GM23338 (cell line): ENCODE measurements around the gene SOD1. TPM values are rescaled to one million over a fixed set of nuclear protein-coding genes. Genes with fewer than 3 reads are reported as not detected.

Experiments
- ATAC-seq: fragments of 200-7000 bp; cut with Tn5 transposase; 3 replicates; pipeline ENCODE4 v1.9.1; 2020
- DNase-seq: peaks from one replicate; pipeline ENCODE4 v3.0.0-alpha.2; 2015; ENCODE audit warnings: low spot score
- H2AFZ ChIP-seq: fragments of 200-600 bp; sonication (generic); 2 replicates; pipeline ENCODE4 v1.8.0; 2016; ENCODE audit warnings: antibody characterized with exemption, mild to moderate bottlenecking, moderate library complexity
- H3F3A ChIP-seq: fragments of 200-600 bp; sonication (generic); replicated peaks from 2 replicates; pipeline ENCODE4 v1.8.0; 2017; ENCODE audit warnings: antibody characterized with exemption, mixed run types, low read depth
- H3K27ac ChIP-seq: fragments of 200-600 bp; sonication (generic); 2 replicates; pipeline ENCODE4 v1.6.1; 2016; ENCODE audit warnings: low read depth
- H3K27me3 ChIP-seq: fragments of 200-600 bp; sonication (generic); 2 replicates; pipeline ENCODE4 v1.8.0; 2016; ENCODE audit warnings: mild to moderate bottlenecking, mixed run types, moderate library complexity; ENCODE audit not compliant: insufficient read depth
- H3K36me3 ChIP-seq: fragments of 200-600 bp; sonication (generic); 2 replicates; pipeline ENCODE4 v1.8.0; 2016; ENCODE audit warnings: mild to moderate bottlenecking; ENCODE audit not compliant: insufficient read depth
- H3K4me1 ChIP-seq: fragments of 200-600 bp; sonication (generic); 2 replicates; pipeline ENCODE4 v1.8.0; 2016; ENCODE audit warnings: mild to moderate bottlenecking, moderate library complexity; ENCODE audit not compliant: insufficient read depth
- H3K4me2 ChIP-seq: fragments of 200-600 bp; sonication (generic); 2 replicates; pipeline ENCODE4 v1.7.1; 2017; ENCODE audit warnings: mixed run types
- H3K4me3 ChIP-seq: fragments of 200-600 bp; sonication (generic); 2 replicates; pipeline ENCODE4 v1.6.1; 2016; ENCODE audit warnings: mixed run types
- H3K79me2 ChIP-seq: fragments of 200-600 bp; sonication (generic); replicated peaks from 2 replicates; pipeline ENCODE4 v1.8.0; 2017; ENCODE audit warnings: mild to moderate bottlenecking; ENCODE audit not compliant: insufficient read depth
- H3K9me2 ChIP-seq: fragments of 200-600 bp; sonication (generic); 2 replicates; pipeline ENCODE4 v1.8.0; 2017; ENCODE audit not compliant: insufficient read depth
- H4K20me1 ChIP-seq: fragments of 200-600 bp; sonication (generic); replicated peaks from 2 replicates; pipeline ENCODE4 v1.8.0; 2017; ENCODE audit warnings: mild to moderate bottlenecking; ENCODE audit not compliant: insufficient read depth
- H3K27ac Mint-ChIP-seq: 2 replicates; pipeline ENCODE4 v1.8.0; 2020; ENCODE audit warnings: inconsistent platforms, mild to moderate bottlenecking, moderate library complexity, mixed read lengths
- H3K27me3 Mint-ChIP-seq: 3 replicates; pipeline ENCODE4 v1.8.0; 2022; ENCODE audit warnings: low read depth, mild to moderate bottlenecking, moderate library complexity, mixed read lengths, inconsistent platforms; ENCODE audit not compliant: insufficient read depth, poor library complexity
- H3K36me3 Mint-ChIP-seq: 3 replicates; pipeline ENCODE4 v1.8.0; 2021; ENCODE audit warnings: low read depth, mild to moderate bottlenecking, inconsistent platforms, moderate library complexity, mixed read lengths
- H3K4me1 Mint-ChIP-seq: 3 replicates; pipeline ENCODE4 v1.8.0; 2020; ENCODE audit warnings: mild to moderate bottlenecking, inconsistent platforms, mixed read lengths
- H3K4me3 Mint-ChIP-seq: 3 replicates; pipeline ENCODE4 v1.8.0; 2021; ENCODE audit warnings: moderate library complexity, mild to moderate bottlenecking, inconsistent platforms, mixed read lengths
- H3K9me3 Mint-ChIP-seq: 3 replicates; pipeline ENCODE4 v1.8.0; 2020; ENCODE audit warnings: moderate library complexity, mild to moderate bottlenecking, inconsistent platforms, mixed read lengths
- EZH2 ChIP-seq: fragments of 200-600 bp; sonication (generic); IDR thresholded peaks from one replicate; pipeline ENCODE4 v1.8.0; 2017; ENCODE audit warnings: antibody characterized with exemption, mild to moderate bottlenecking, low read depth; ENCODE audit not compliant: unreplicated experiment
- EZH2phosphoT487 ChIP-seq: fragments of 200-600 bp; sonication (generic); IDR thresholded peaks from one replicate; pipeline ENCODE4 v1.8.1; 2018; ENCODE audit warnings: antibody characterized with exemption; ENCODE audit not compliant: unreplicated experiment
- NANOG ChIP-seq: IDR thresholded peaks from 2 replicates; pipeline ENCODE4 v1.6.1; 2016; ENCODE audit warnings: antibody characterized with exemption, borderline replicate concordance
- STAT1 ChIP-seq: IDR thresholded peaks from one replicate; pipeline ENCODE4 v1.6.1; 2016; ENCODE audit warnings: antibody characterized with exemption; ENCODE audit not compliant: unreplicated experiment
- ZNF114 ChIP-seq: fragments of 250-450 bp; sonication (Bioruptor Pico); IDR thresholded peaks from 2 replicates; pipeline ENCODE4 v1.5.0; 2020; ENCODE audit warnings: mild to moderate bottlenecking, moderate library complexity
- polyA plus RNA-seq: library from polyadenylated mRNA; unstranded; fragments of >200 nt; fragmentation: Nextera tagmentation; extraction: Ambion mirVana; gene quantifications from 2 replicates; pipeline ENCODE4 v1.2.1, GENCODE V29; 2016
- total RNA-seq: library from RNA; depleted of rRNA; stranded (reverse); fragments of >200 nt; shearing (Covaris generic); gene quantifications from 2 replicates; pipeline ENCODE4 v1.2.3, GENCODE V29; 2014
- TF ChIP-seq, protein P1 (sequence below): fragments of 250-450 bp; sonication (Bioruptor Pico); IDR thresholded peaks from 2 replicates; pipeline ENCODE4 v1.5.0; 2020; ENCODE audit warnings: mild to moderate bottlenecking, moderate library complexity
- TF ChIP-seq, protein P2 (sequence below), 2 experiments: fragments of 200-600 bp in 1 of 2; sonication (generic) in 1 of 2; conservative IDR thresholded peaks; 2 replicates each; pipeline versions ENCODE4 v1.5.1 to v1.6.1; 2016 to 2017; ENCODE audit warnings: antibody characterized with exemption in 2 of 2, low read depth in 2 of 2, mild to moderate bottlenecking in 2 of 2, moderate library complexity in 1 of 2

The SOD1 gene
- total and polyA plus RNA-seq, 2 experiments from 2014 or later: 123 to 454 TPM

DNA sequence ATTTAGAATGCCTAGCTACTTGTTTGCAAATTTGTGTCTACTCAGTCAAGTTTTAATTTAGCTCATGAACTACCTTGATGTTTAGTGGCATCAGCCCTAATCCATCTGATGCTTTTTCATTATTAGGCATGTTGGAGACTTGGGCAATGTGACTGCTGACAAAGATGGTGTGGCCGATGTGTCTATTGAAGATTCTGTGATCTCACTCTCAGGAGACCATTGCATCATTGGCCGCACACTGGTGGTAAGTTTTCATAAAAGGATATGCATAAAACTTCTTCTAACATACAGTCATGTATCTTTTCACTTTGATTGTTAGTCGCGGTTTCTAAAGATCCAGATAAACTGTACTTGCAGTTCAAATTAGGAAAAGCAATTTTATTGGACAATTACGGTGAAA is 7.6 kb downstream of the SOD1 start (continued):
- TF ChIP-seq, protein P1, sequence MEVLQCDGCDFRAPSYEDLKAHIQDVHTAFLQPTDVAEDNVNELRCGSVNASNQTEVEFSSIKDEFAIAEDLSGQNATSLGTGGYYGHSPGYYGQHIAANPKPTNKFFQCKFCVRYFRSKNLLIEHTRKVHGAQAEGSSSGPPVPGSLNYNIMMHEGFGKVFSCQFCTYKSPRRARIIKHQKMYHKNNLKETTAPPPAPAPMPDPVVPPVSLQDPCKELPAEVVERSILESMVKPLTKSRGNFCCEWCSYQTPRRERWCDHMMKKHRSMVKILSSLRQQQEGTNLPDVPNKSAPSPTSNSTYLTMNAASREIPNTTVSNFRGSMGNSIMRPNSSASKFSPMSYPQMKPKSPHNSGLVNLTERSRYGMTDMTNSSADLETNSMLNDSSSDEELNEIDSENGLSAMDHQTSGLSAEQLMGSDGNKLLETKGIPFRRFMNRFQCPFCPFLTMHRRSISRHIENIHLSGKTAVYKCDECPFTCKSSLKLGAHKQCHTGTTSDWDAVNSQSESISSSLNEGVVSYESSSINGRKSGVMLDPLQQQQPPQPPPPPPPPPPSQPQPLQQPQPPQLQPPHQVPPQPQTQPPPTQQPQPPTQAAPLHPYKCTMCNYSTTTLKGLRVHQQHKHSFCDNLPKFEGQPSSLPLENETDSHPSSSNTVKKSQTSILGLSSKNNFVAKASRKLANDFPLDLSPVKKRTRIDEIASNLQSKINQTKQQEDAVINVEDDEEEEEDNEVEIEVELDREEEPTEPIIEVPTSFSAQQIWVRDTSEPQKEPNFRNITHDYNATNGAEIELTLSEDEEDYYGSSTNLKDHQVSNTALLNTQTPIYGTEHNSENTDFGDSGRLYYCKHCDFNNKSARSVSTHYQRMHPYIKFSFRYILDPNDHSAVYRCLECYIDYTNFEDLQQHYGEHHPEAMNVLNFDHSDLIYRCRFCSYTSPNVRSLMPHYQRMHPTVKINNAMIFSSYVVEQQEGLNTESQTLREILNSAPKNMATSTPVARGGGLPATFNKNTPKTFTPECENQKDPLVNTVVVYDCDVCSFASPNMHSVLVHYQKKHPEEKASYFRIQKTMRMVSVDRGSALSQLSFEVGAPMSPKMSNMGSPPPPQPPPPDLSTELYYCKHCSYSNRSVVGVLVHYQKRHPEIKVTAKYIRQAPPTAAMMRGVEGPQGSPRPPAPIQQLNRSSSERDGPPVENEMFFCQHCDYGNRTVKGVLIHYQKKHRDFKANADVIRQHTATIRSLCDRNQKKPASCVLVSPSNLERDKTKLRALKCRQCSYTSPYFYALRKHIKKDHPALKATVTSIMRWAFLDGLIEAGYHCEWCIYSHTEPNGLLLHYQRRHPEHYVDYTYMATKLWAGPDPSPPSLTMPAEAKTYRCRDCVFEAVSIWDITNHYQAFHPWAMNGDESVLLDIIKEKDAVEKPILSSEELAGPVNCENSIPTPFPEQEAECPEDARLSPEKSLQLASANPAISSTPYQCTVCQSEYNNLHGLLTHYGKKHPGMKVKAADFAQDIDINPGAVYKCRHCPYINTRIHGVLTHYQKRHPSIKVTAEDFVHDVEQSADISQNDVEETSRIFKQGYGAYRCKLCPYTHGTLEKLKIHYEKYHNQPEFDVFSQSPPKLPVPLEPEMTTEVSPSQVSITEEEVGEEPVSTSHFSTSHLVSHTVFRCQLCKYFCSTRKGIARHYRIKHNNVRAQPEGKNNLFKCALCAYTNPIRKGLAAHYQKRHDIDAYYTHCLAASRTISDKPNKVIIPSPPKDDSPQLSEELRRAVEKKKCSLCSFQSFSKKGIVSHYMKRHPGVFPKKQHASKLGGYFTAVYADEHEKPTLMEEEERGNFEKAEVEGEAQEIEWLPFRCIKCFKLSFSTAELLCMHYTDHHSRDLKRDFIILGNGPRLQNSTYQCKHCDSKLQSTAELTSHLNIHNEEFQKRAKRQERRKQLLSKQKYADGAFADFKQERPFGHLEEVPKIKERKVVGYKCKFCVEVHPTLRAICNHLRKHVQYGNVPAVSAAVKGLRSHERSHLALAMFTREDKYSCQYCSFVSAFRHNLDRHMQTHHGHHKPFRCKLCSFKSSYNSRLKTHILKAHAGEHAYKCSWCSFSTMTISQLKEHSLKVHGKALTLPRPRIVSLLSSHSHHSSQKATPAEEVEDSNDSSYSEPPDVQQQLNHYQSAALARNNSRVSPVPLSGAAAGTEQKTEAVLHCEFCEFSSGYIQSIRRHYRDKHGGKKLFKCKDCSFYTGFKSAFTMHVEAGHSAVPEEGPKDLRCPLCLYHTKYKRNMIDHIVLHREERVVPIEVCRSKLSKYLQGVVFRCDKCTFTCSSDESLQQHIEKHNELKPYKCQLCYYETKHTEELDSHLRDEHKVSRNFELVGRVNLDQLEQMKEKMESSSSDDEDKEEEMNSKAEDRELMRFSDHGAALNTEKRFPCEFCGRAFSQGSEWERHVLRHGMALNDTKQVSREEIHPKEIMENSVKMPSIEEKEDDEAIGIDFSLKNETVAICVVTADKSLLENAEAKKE (CRISPR knock-in tag): no peak
- TF ChIP-seq, protein P2, sequence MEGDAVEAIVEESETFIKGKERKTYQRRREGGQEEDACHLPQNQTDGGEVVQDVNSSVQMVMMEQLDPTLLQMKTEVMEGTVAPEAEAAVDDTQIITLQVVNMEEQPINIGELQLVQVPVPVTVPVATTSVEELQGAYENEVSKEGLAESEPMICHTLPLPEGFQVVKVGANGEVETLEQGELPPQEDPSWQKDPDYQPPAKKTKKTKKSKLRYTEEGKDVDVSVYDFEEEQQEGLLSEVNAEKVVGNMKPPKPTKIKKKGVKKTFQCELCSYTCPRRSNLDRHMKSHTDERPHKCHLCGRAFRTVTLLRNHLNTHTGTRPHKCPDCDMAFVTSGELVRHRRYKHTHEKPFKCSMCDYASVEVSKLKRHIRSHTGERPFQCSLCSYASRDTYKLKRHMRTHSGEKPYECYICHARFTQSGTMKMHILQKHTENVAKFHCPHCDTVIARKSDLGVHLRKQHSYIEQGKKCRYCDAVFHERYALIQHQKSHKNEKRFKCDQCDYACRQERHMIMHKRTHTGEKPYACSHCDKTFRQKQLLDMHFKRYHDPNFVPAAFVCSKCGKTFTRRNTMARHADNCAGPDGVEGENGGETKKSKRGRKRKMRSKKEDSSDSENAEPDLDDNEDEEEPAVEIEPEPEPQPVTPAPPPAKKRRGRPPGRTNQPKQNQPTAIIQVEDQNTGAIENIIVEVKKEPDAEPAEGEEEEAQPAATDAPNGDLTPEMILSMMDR (conservative IDR thresholded peaks at IDR 0.05; ENCODE audit: low read depth in 2 of 2): no peak
- TF ChIP-seq EZH2 (no peak), STAT1 (no peak), NANOG (no peak)

DNA sequence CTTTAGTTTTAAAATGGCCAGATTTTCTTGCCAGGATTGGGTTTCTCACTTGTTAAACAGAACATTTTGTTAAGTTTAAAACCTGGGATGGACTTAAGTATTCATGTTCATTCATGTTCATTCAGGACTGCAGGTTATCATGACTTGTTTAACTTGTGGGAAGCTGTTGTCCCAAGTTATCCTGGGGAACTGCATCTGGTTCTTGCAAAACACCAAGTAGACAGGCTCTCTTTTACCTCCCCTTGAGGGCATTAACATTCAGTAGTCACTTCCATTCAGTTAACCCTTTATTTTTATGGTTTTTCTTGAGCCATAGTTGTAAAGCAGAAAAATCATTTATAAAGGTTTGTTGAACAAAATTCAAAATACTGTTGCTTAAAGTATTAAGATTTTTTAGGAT is 8.1 kb downstream of the SOD1 start:
- Histone ChIP-seq H3K4me2 (no peak overlapping the region), H3K27me3 (no peaks in the 10 kb centered on the region), H3K4me1 (peaks cover 27% of the 10 kb centered on the region), H2AFZ (no peak overlapping the region), H3K4me3 (no peak overlapping the region), H4K20me1 (peaks cover 18% of the 10 kb centered on the region), H3K79me2 (peaks cover 36% of the 10 kb centered on the region), H3F3A (no peaks in the 10 kb centered on the region), H3K9me2 (no peaks in the 10 kb centered on the region), H3K27ac (peak overlapping the region; percentile 13; the same call in 1 of the 2 replicates), H3K36me3 (peaks cover 20% of the 10 kb centered on the region; the same call in 1 of the 2 replicates)
- H3K4me3 Mint-ChIP-seq: no peak overlapping the region
- H3K36me3 Mint-ChIP-seq: peaks cover 61% of the 10 kb centered on the region
- DNase-seq (no peak), ATAC-seq (no peak)
- H3K27ac Mint-ChIP-seq: no peak overlapping the region
- H3K9me3 Mint-ChIP-seq: no peaks in the 10 kb centered on the region
- peaks cover 4% of the 10 kb centered on the region for H3K27me3 Mint-ChIP-seq
- H3K4me1 Mint-ChIP-seq: peaks cover 63% of the 10 kb centered on the region
- TF ChIP-seq EZH2phosphoT487: no peak
- TF ChIP-seq, protein P2 (conservative IDR thresholded peaks at IDR 0.05; ENCODE audit: low read depth in 2 of 2): no peak
- TF ChIP-seq STAT1: no peak
- TF ChIP-seq NANOG: no peak
- TF ChIP-seq ZNF114: no peak
- no peak for TF ChIP-seq EZH2
